Measurements from ENCODE around the gene GPR176.
"Not testable (repeated sequence)": the region's sequence is repeated elsewhere in the genome, so short reads cannot be mapped to it uniquely, and the experiment has no call there.

The GPR176 gene

DNA sequence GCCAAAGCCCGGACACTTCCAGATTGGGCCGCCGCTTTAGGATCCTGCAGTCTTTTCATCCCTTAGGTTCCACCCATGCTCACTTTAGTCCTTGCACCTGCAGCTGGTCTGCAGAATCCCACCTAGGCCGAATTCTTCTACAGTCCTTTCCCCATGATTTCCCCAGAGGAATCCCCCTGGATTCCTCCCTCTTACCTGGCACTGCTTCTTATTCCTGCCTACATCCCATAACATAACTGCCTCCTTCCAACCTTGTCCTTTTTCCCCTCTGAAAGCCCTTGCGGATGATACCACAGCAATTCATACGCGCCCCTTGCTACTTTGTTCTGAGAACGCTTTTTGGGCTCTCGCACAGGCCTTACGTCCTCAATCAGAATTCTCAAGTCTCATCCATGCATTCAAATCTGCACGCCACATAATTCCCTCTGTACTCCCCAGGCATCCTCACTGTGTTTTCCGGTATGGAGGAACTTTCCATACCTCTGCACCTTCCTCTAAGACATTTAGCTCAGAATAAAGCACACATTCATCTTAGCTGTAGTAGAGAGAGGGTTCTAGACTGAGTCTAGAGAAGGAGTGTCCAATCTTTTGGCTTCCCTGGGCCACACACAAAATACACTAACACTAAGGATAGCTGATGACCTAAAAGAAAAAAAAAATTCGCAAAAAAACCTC, 14.5 kb upstream of the GPR176 start:
- peak; percentile 36 for DNase-seq

DNA sequence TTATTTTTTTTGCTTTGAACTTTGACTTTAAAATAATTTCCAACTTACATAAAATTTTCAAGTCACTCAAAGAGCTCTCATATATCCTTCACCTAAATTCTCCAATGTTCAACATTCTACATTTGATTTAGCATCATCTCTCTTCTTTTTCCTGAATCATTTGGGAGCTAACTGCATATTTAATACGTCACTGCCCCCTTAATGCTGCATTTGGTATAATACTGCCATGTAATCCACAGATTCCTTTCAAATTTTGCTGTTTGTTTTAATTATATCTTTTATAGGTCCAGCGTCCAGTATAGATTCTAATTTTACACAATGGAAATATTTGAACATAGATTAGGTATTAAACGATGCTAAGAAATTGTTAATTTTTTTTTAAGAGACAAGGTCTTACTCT, 11.5 kb upstream of the GPR176 start:
- DNase-seq: no peak

DNA sequence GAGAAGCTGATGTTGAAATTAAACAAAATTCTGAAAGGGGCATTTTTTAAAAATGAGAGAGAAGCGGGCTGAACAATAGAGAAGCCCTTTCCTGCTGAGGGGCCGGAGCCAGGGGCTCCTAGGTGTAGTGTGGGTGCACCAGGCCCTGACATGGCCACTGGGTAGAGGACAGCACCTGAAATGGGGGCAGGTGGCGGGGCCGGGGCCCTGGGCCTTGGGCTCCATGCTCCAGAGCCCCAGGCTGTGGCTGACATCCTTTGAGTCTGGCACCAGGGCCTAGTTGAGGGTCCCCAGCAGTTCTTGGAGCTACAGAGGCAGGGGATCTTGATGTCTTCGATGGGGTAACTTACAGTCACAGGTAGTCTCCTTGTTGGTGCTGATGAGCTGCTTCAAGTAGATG, 6.5 kb upstream of the GPR176 start:
- no peak for DNase-seq

DNA sequence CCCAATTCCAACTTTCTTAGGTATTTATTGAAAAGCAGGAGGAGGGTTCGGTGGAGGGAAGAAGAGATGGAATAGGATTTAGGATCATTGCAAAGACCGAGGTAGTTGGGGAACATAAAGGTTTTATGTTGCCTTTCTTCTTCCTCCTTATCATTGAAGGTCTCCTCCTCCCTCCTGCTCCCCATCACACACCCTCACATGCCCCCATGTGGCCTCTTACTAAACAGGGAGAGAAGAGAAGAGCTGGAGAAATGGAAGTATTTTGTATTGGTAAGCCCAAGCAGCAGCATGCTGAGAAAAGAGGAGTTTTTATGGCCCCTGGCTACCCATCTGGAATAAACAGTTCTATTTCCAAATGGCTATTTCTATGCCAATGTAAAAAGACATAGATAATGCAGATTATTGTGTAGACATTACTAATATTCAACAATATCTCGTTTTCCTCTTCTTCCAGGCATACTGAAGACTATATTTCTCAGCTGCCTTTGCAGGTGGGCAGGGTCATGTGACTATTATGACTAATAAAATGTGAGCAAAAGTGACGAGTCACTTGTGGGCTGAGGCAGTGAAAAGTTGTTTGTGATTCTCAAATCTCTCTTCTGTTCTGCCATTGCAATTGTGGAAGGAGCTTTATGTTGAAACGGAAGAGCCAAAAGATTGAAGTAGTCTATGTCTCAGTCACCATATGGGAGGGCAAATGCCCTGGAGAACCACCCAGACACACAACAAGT, 5.2 kb upstream of the GPR176 start:
- DNase-seq: no peak

DNA sequence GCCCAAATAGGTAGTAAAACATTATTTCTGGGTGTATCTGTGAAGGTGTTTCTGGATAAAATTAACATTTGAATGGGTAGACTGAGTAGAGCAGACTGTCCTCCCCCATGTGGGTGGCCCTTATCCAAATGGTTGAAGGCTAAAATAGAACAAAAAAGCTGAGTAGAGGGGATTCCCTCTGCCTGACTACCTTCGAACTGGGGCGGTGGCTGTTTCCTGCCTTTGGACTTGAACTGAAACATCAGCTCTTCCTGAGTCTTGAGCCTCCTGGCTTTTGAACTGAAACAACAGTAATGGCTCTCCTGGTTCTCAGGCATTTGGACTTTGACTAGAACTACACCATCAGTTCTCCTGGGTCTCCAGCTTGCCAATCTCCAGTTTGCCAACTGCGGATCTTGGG, 4.4 kb upstream of the GPR176 start:
- no peak for DNase-seq

DNA sequence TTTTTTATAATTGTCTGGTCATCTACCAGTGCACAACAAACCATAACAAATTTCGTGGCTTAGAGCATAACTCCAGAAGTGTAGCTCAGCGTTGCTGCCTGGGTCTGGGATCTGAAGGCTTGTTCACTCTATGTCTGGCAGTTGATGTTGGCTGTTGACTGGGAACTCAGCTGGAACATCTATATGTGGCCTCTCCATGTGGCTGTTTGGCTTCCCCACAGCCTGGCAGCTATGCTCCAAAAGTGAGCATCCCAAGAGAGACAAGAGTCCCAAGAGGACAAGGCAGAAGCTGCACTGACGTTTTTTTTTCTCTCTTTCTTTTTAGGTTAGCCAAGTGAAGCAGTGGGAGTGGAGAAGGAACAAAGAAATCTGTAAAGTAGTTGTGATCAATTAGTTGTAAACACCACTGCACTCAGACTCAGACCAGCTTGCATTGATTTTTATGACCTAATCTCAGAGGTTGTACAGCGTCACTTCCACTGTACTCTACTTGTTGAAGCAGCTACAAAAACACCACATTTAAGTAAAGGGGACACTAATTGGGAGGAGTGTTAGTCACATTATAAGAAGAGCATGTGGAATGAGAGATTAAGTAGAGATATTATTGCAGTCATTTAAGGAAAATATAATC, 2.5 kb upstream of the GPR176 start:
- DNase-seq: no peak

DNA sequence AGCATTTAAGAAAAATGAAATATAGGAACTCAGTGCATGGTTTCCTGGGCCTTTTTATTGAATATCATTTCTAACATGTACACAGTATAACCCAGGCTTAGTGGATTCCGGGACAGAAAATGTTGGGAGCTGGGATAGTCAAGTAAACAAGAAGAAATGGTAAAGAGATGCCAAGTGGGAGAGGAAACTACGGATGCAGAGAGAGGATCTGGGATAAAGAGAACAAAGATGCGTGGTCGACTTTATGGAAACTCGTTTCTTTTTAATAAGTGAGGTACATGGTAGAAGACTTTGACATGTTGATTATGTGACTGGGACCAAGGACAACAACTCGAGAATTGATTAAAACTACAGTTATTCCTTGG, 1.2 kb upstream of the GPR176 start:
- no peak for DNase-seq

DNA sequence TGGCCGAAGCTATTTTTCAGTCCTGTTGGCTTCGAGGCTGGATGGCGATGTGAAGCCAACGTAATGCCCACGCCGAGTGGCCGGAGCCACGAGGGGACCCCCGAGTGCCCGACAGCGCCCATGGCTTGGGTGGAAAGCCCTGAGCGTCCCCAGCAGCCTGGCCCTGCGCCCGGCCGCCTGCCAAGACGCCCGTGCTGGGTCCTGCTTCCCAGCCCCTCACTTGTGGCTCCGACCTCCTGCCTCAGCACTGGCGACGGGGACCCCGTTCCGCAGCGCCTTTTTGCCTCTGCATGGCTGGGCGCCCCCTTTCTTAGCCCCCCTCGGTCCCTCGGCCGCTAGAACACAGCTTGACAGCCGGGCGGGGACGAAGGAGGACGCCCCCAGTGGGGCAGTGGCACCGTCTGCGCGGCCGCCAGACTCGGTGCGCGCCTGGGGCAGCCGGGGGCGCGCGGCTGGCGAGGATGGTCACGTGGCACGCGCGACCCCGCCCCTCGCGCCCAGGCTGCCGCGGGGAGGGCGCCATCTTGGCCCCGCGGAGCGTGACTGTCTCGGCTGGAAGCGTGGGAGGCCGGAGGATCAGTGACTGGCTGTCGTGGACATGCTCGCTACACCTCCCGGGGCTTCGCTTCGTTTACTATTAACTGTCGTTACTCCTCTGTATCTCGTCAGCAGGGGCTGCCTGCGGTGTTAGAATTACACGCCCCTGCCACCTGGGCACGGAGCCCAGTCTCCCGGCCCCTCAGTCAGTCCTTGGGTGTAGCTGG, 626 bp upstream of the GPR176 start:
- DNase-seq: peak; percentile 87

DNA sequence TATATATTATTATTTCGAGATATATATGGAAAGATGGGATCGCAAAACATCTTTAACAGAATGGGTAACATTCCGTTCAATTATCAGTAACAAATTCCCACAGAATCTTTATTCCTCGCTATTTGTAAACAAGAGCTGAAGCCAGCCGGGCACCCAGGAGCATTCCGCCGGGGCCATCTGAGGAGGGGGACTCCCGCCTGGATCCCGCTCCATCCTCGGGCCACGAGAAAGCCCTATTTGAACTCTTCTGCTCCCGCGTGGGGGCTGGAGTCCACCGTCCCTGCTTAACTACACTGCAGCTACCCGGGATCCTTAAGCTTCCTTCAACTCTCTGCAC, 687 bp downstream of the GPR176 start:
- DNase-seq: no peak

DNA sequence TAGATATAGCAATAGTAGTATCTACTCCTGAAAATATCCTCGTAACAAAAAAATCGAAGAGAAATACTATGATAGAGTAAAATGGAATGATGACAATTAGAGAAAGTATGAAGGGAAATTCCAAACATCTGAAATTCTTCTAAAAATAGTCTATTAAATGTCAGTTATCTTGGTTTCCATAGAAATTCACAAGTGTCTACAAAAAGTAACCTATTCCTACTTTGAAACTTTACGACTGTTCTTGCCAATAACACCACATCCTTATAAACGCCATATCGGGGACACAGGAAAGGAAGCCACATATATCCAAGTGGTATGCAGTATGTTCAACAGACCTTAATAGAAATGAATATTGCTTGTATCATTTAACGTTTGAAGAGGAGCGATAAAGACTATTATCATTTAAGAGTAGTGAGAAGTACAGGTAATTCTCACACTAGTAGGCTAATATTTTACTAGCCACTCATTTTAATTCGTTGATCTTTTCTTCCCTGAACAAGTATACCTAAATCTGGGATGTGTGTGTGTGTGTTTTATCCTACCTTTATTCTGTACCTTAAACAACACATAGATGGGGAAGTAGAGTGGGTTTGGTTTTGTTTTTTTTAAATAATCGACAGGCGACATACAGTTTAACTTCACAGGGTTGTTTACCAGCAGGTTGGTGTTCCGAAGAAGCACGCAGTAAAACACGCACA, 1.2 kb downstream of the GPR176 start:
- DNase-seq: no peak

DNA sequence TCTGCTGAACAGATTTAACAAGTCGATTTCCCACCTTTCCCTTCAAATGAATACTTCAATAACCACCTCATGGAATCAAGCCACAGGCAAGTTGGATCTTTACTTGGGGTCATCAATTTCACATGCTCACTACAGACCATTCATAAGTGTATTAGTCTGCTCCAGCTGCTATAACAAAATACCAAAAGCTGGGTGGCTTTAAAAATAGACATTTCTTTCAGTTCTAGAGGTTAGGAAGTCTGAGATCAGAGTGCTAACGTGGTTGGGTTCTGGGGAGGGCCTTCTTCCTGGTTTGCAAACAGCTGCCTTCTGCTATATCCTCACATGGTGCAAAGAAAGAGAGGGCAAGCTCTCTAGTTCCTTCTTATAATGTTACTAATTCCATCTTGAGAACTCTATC, 5.1 kb downstream of the GPR176 start:
- DNase-seq: no peak

DNA sequence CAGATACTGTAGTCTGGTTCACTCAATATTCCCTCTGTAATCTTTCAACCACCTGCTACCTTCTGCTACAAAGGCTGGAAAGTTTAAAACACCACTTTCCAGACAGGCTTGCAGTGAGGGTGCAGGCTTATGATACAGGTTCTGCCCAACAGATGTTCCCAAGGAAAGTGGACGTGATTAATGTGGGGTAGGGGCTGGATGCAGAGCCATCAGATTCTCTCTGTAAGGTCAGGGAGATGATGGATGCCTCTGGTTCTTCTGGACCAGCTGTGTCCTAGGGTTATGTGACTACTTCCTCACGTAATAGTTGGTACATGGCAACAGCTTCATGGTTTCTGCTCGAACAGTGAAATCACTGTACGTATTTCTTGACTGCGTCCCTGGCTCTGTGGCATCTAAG, 11.1 kb downstream of the GPR176 start:
- DNase-seq: no peak

DNA sequence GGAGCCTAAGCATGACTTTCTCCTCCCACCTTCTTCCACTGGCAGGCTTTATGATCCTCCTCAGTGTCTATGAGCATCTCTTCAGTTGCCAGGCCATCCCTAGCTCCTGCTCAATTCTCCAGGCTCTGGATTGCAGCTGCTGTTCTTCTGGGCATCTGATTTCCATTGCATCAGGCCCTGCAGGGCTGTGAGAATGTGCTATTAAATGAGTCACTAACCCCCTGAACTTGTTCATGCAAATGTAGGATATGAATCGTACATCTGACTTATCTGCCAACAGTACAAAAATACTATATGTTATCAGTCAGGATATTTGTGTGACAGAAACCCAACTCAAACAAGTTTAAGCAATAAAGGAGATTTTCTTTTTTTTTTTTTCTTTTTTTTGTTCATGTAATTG, 11.9 kb downstream of the GPR176 start:
- DNase-seq: peak; percentile 29

DNA sequence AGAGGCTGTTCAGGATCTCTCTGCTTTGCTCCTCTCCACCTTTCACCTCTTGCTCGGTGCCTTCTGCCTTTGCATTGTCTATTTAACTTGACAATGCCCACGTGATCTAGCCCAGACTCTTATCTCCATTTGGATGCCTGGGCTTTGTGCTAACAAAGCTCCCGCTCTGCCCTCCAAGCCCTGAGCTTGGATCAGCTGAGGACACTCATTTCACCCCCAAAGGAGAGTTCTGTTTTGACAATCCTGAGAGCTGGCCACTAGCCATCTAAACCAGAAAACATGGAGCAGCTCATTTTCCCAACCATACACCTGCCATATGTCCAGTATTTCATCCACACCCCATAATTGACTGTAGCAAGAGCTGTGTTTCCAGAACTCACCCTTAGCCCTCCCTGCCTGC, 12.8 kb downstream of the GPR176 start:
- DNase-seq: no peak

DNA sequence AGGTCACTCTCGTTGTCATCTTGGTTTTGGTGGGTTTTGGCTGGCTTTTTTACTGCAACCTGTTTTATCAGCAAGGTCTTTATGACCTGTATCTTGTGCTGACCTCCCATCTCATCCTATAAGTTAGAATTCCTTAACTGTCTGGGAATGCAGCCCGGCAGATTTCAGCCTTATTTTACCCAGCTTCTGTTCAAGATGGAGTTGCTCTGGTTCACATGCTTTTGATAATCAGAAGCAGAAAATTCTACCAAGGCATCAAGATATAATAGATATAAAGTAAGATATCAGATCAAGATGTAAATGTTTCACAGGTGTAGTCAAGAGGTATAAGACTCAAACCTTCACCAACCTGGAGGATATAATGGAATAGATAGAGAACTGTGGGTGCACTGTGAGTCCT, 16.0 kb downstream of the GPR176 start:
- DNase-seq: no peak

DNA sequence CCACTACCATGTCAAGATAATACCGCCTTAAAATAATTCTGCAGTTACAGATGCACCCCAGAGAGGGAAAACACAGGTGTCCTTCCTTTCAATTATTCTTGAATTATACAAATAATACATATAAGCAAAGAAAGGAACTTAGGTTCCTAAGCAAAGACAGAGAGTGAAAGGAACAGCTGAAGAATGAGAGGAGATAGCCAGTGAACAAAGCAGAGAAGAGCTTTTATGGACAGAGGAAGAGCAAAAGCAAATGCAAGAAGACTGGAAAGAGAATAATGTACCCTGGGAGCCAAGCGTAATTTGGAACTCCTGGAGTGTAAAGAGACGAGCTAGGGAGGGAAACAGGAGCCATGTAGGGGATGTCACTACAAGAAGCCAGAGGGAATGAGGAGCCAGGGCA, 21.7 kb downstream of the GPR176 start:
- no peak for DNase-seq

DNA sequence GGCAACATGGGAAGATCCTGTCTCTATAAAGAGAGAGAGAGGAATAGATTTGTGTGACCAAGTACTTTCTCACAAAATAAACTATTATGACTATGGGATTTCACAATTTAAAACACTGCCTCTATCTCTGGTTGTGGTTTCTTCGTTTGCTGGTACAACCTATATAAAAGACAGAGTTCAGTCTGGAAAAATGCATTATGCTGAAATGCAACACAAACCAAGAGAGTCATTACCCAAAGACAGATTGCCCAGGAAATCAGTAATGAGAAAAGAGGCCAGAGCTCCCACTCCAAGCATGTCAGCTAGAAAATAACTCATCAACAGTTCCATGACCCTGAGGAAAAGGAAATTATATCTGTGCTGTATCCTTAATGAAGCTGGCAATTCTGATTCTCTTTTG, 23.2 kb downstream of the GPR176 start:
- no peak for DNase-seq

DNA sequence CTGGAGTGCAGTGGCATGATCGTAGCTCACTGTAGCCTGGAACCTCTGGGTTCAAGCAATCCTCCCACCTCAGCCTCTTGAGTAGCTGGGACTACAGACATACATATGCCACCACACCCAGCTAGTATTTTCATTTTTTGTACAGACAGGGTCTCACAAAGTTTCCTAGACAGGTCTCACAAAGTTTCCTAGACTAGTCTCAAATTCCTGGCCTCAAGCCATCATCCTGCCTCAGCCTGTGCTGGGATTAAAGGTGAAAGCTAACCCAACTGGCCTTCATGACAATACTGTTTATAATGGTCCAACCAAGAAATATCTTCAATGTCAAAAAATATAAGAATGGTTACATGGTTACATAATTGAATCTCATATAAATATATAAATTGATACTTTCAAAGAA, 24.0 kb downstream of the GPR176 start:
- no peak for DNase-seq

DNA sequence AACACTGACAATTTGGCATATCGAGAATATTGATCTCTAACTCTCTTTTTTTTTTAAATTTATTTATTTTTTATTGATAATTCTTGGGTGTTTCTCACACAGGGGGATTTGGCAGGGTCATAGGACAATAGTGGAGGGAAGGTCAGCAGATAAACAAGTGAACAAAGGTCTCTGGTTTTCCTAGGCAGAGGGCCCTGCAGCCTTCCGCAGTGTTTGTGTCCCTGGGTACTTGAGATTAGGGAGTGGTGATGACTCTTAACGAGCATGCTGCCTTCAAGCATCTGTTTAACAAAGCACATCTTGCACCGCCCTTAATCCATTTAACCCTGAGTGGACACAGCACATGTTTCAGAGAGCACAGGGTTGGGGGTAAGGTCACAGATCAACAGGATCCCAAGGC, 27.0 kb downstream of the GPR176 start:
- not testable (repeated sequence) for DNase-seq

DNA sequence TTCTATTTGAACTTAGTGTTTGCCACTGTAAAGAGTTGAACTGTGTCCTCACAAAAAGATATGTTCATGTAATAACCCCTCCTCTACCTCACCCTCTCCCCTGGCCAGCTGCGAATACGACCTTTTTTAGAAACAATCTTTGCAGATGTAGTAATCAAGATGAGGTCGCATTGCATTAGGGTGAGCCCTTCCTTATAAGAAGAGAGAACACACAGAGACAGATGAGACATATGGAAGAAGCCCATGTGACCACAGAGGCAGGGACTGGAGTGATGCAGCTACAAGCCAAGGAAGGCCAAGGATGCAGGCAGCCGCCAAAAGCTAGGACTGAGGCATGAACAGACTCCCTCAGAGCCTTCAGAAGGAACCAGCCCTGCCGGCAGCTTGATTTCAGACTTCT, 27.6 kb downstream of the GPR176 start:
- no peak for DNase-seq

DNA sequence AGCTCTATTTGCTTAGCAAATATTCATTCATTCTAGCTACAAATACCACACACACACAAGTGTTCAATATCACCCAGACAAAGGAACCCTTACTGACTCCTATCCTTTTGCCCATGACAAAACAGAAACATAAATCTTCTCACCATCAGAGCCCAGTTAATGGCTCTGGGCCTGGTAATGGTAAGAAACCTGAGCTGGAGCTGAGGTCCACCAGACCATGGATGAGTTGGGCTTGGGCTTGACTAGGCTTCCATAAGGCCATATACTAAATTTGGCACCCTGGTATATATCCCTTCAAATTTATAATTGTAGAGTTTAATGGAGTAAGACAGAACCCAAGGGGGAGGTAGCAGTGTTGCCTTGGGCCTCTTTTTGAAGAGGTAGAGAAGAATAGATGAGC, 29.4 kb downstream of the GPR176 start:
- no peak for DNase-seq

DNA sequence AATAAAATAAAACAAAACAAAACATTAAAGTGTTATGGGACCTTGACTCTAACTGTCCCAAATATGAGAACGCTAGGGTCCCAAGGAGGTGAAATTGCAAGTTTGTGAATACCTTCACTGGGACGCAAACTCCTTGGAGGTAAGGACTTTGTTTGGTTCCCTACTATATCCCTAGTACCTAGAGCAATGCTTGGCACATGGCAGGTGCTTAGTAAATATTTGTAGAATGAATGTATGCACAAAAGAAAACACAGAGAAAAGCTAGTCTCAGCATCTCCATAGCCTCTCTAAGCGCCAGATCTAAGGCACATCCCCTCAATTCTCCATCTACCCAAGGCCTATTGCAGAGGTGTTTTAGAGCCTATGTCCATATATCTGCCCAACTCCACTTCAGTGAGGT, 30.5 kb downstream of the GPR176 start:
- DNase-seq: no peak

DNA sequence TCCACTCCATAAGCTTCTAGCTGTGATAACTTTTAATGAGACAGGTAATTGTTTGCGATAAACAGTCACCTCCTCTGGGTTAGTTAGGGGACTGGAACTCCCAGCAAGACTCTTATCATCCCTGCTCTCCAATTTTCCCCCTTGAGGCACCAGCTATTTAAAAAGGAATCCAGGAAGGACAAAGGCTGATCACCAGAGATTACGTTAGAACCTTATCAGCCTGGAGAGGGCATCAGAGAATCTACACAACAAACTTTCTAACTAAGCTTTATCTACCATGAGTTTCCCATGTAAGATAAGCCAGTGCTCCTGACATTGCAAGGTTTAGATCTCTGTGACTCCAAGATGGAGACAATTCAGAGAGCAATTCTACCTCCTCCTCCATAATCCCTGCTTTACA, 31.3 kb downstream of the GPR176 start:
- DNase-seq: no peak

Measured in right hindlimb (tissue), 1 donor.